GM19455 (cell line): ENCODE measurements around the gene KCNG1.
"Not testable (repeated sequence)": the region's sequence is repeated elsewhere in the genome, so short reads cannot be mapped to it uniquely, and the experiment has no call there.

ENCODE experiments used
- ATAC-seq: cut with Tn5 transposase; IDR thresholded peaks from one replicate; pipeline ENCODE4 v1.9.1; 2021; ENCODE audit not compliant: unreplicated experiment

The KCNG1 gene

GRCh38 chr20:51022803-51023616 is at the start of gene KCNG1:
KCNG1 (minus strand) TSS chr20:51023107; CDS start chr20:51010338, 12,769 bp downstream.
- no peak for ATAC-seq

GRCh38 chr20:51070621-51071020 is 47.7 kb upstream of the KCNG1 start:
- ATAC-seq: no peak

GRCh38 chr20:51067792-51068191 is 44.9 kb upstream of the KCNG1 start:
- no peak for ATAC-seq

- no peak for ATAC-seq
Observed at GRCh38 chr20:51065615-51066014, 42.7 kb upstream of the KCNG1 start.

GRCh38 chr20:51064137-51064536 is 41.2 kb upstream of the KCNG1 start:
- ATAC-seq: no peak

- no peak for ATAC-seq
Observed at GRCh38 chr20:51062065-51062464, 39.2 kb upstream of the KCNG1 start.

GRCh38 chr20:51061418-51062045 is 38.6 kb upstream of the KCNG1 start:
- no peak for ATAC-seq

- ATAC-seq: no peak
Observed at GRCh38 chr20:51060301-51060700, 37.4 kb upstream of the KCNG1 start.

GRCh38 chr20:51059862-51060261 is 37.0 kb upstream of the KCNG1 start:
- no peak for ATAC-seq

GRCh38 chr20:51058017-51058416 is 35.1 kb upstream of the KCNG1 start:
- ATAC-seq: no peak

GRCh38 chr20:51054233-51054632 is 31.3 kb upstream of the KCNG1 start:
- ATAC-seq: no peak

- no peak for ATAC-seq
Observed at GRCh38 chr20:51050531-51051075, 27.7 kb upstream of the KCNG1 start.

- no peak for ATAC-seq
Observed at GRCh38 chr20:51046021-51046985, 23.4 kb upstream of the KCNG1 start.

- not testable (repeated sequence) for ATAC-seq
Observed at GRCh38 chr20:51045492-51045891, 22.6 kb upstream of the KCNG1 start.

- ATAC-seq: no peak
Observed at GRCh38 chr20:51044796-51045195, 21.9 kb upstream of the KCNG1 start.

GRCh38 chr20:51043811-51044210 is 20.9 kb upstream of the KCNG1 start:
- no peak for ATAC-seq

- ATAC-seq: no peak
Observed at GRCh38 chr20:51042657-51043247, 19.8 kb upstream of the KCNG1 start.

- ATAC-seq: no peak
Observed at GRCh38 chr20:51042064-51042463, 19.2 kb upstream of the KCNG1 start.

- ATAC-seq: no peak
Observed at GRCh38 chr20:51037532-51038115, 14.7 kb upstream of the KCNG1 start.

- ATAC-seq: no peak
Observed at GRCh38 chr20:51036827-51037531, 14.1 kb upstream of the KCNG1 start.
